Erythroblast (primary cell): ENCODE results near the gene GPANK1.
A peak's percentile ranks its signal among the peaks of the same experiment; 100 is the strongest.

ENCODE experiments used
- DNase-seq, 2 experiments: peaks; one replicate each; lab custom pipeline; 2025; lab: John Stamatoyannopoulos, UW
- GATA1 ChIP-seq: IDR thresholded peaks from 2 replicates; pipeline ENCODE4 v1.6.1; 2011; ENCODE audit warnings: low read depth, mild to moderate bottlenecking, control low read depth, low read length, moderate library complexity
- POLR2A ChIP-seq: IDR thresholded peaks from 2 replicates; pipeline ENCODE4 v1.6.1; 2011; ENCODE audit warnings: mild to moderate bottlenecking, low read length

The GPANK1 gene

GRCh38 chr6:31654574-31655348, 10.0 kb downstream of the GPANK1 start:
- TF ChIP-seq POLR2A (no peak), GATA1 (no peak)

GRCh38 chr6:31652925-31653724, 11.7 kb downstream of the GPANK1 start:
- peak in 1 of 2 experiments; percentile 98 for DNase-seq

More at GRCh38 chr6:31654574-31655348, 10.0 kb downstream of the GPANK1 start:
- no peak for DNase-seq

DNA sequence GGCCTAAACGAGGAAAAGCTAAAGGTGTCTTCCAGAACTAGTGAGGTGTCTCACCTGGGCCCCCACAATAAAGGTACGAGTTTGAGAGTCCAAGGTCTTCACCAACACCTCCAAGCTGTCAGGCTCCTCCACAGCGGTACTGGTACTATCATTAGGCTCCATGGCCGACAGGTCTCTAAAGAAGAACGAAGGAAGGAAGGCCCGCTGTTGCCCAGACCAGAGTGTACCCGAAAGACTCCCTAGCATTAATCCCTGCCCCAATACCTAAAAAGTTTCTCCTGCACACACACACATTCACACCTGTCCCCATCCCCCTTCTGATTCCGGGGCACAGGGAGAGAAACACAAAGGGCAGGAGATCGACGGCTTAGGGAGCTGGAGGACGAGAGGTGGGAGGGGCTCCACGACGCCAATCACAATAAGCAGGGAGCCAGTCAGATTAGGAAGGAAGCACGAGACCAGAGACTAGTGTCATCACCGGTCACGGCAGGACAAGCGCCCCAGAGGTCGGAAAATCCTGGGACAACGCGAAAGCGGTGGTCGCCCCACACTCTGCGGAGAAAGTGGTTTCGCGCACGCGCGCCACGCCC, 13.1 kb downstream of the GPANK1 start:
- peak; percentile 88 to 92 for DNase-seq
- TF ChIP-seq GATA1 (no peak), POLR2A (no peak)

More at GRCh38 chr6:31652925-31653724, 11.7 kb downstream of the GPANK1 start:
- TF ChIP-seq POLR2A, result peak; percentile 52
- TF ChIP-seq GATA1, result no peak

DNA sequence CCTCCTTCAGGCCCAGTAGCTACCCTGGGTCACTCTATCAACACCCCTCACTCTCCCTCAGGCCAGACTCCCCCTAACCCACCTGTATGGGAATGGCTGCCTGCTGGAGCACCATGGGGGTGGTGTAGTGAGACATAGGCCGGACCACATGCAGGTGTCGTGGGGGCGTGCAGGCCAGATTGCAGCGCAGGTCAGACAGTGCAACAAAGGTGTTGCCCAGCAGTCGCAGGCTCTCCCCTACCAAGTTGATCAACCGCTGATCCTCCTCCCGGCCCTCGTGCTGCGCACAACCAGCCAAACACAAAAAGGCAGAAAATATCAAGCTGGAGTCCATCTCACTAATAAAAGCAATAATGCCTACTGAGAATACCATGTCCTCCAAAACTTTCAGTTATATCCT, 19.5 kb downstream of the GPANK1 start:
- DNase-seq, result no peak
- TF ChIP-seq POLR2A (no peak), GATA1 (no peak)

GRCh38 chr6:31643818-31644454, 20.9 kb downstream of the GPANK1 start:
- TF ChIP-seq GATA1, result no peak
- TF ChIP-seq POLR2A, result no peak
- no peak for DNase-seq

- TF ChIP-seq POLR2A (no peak), GATA1 (no peak)
- DNase-seq, result no peak
Observed at GRCh38 chr6:31642798-31643570, 21.8 kb downstream of the GPANK1 start.

GRCh38 chr6:31641370-31641769, 23.4 kb downstream of the GPANK1 start:
- no peak for DNase-seq
- no peak for TF ChIP-seq POLR2A
- TF ChIP-seq GATA1, result no peak

- TF ChIP-seq GATA1 (no peak), POLR2A (no peak)
- DNase-seq, result no peak
Observed at GRCh38 chr6:31640612-31641011, 24.2 kb downstream of the GPANK1 start.

- no peak for TF ChIP-seq POLR2A
- no peak for DNase-seq
Observed at GRCh38 chr6:31639449-31639861, 25.3 kb downstream of the GPANK1 start.

GRCh38 chr6:31639043-31639442, 25.8 kb downstream of the GPANK1 start:
- DNase-seq, result no peak
- no peak for TF ChIP-seq POLR2A
- no peak for TF ChIP-seq GATA1

DNA sequence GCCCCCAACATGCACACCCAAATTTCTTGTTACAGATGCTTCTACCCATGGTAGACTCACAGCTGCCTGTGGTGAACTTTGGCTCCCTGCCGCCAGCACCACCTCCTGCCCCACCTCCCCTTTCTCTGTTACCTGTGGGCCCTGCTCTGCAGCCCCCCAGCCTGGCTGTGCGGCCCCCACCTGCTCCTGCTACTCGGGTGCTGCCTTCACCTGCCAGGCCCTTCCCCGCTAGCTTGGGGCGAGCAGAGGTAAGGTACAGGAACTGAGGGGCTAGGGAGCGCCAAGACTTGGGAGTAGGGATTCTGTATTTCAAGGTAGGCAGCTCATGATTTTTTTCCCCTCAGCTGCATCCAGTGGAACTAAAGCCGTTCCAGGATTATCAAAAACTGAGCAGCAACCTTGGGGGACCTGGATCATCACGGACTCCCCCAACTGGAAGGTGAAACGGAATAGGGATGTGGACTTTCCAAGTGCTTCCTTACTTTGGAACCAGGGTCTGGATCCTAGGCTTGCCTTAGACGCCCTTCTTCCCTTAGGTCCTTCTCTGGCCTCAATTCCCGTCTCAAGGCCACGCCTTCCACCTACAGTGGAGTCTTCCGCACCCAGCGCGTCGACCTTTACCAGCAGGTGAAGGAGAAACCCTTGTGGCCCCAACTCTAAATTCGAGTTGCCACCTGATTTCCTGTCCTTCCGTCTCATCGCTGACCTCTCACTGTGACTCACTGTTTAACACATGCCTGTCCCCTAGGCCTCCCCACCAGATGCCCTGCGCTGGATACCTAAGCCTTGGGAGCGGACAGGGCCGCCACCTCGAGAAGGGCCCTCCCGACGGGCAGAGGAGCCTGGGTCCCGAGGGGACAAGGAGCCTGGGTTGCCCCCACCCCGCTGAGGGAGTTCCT, 27.9 kb downstream of the GPANK1 start:
- TF ChIP-seq POLR2A, result no peak
- TF ChIP-seq GATA1, result no peak
- DNase-seq, result no peak
